HepG2 (cell line): ENCODE results near the gene SEMA4C. TPM values are rescaled to one million over a fixed set of nuclear protein-coding genes. Genes with fewer than 3 reads are reported as not detected.
A peak's percentile ranks its signal among the peaks of the same experiment; 100 is the strongest.

ENCODE experiments used
- AKAP8 ChIP-seq: sonication (generic); formaldehyde crosslinking; IDR thresholded peaks from 2 replicates; pipeline ENCODE4 v1.5.1; 2020; ENCODE audit warnings: mild to moderate bottlenecking, missing genetic modification reagents
- ATF7 ChIP-seq, 2 experiments: fragments of 450-650 bp in 1 of 2; sonication (generic) in 1 of 2; formaldehyde crosslinking in 1 of 2; IDR thresholded peaks; 2 replicates each; pipeline versions ENCODE4 v1.4.0 to v1.6.1; 2016 to 2020; ENCODE audit warnings: antibody characterized with exemption in 1 of 2, mild to moderate bottlenecking in 1 of 2, missing genetic modification reagents in 1 of 2
- KDM5B ChIP-seq: sonication (generic); formaldehyde crosslinking; IDR thresholded peaks from 2 replicates; pipeline ENCODE4 v1.4.0; 2020; ENCODE audit warnings: missing genetic modification reagents, mild to moderate bottlenecking, borderline replicate concordance
- SIN3A ChIP-seq: IDR thresholded peaks from 2 replicates; pipeline ENCODE4 v1.6.1; 2011; ENCODE audit warnings: low read depth, mild to moderate bottlenecking, control low read depth, low read length, borderline replicate concordance
- SMAD9 ChIP-seq: sonication (generic); formaldehyde crosslinking; IDR thresholded peaks from 2 replicates; pipeline ENCODE4 v1.5.1; 2020; ENCODE audit warnings: mild to moderate bottlenecking, missing genetic modification reagents
- ZFAT ChIP-seq: sonication (generic); formaldehyde crosslinking; conservative IDR thresholded peaks from 2 replicates; pipeline ENCODE4 v1.8.1; 2023; ENCODE audit warnings: missing genetic modification reagents, inconsistent platforms
- ZFP91 ChIP-seq: sonication (generic); formaldehyde crosslinking; IDR thresholded peaks from 2 replicates; pipeline ENCODE4 v1.9.0; 2022; ENCODE audit warnings: missing genetic modification reagents, mild to moderate bottlenecking, borderline replicate concordance
- ZHX1 ChIP-seq: sonication (generic); formaldehyde crosslinking; IDR thresholded peaks from 2 replicates; pipeline ENCODE4 v1.8.1; 2022; ENCODE audit warnings: low read depth, mild to moderate bottlenecking, missing genetic modification reagents
- ZNF264 ChIP-seq: sonication (generic); formaldehyde crosslinking; IDR thresholded peaks from 2 replicates; pipeline ENCODE4 v1.4.0; 2020; ENCODE audit warnings: missing genetic modification reagents
- ZNF33A ChIP-seq: sonication (generic); formaldehyde crosslinking; IDR thresholded peaks from 2 replicates; pipeline ENCODE4 v1.5.1; 2020; ENCODE audit warnings: missing genetic modification reagents, mild to moderate bottlenecking, moderate library complexity, borderline replicate concordance
- ZNF383 ChIP-seq: sonication (generic); formaldehyde crosslinking; IDR thresholded peaks from 2 replicates; pipeline ENCODE4 v1.4.0; 2020; ENCODE audit warnings: missing genetic modification reagents, mild to moderate bottlenecking, borderline replicate concordance
- ZNF414 ChIP-seq: sonication (generic); formaldehyde crosslinking; IDR thresholded peaks from 2 replicates; pipeline ENCODE4 v1.5.0; 2020; ENCODE audit warnings: missing genetic modification reagents
- ZNF562 ChIP-seq: sonication (generic); formaldehyde crosslinking; IDR thresholded peaks from 2 replicates; pipeline ENCODE4 v1.8.0; 2022; ENCODE audit warnings: missing genetic modification reagents, borderline replicate concordance
- ZNF577 ChIP-seq: sonication (generic); formaldehyde crosslinking; IDR thresholded peaks from 2 replicates; pipeline ENCODE4 v1.4.0; 2020; ENCODE audit warnings: mild to moderate bottlenecking, low read depth, missing genetic modification reagents, borderline replicate concordance
- ZNF605 ChIP-seq: sonication (generic); formaldehyde crosslinking; IDR thresholded peaks from 2 replicates; pipeline ENCODE4 v1.8.0; 2022; ENCODE audit warnings: mild to moderate bottlenecking, missing genetic modification reagents
- ZNF609 ChIP-seq: sonication (generic); formaldehyde crosslinking; IDR thresholded peaks from 2 replicates; pipeline ENCODE4 v1.4.0; 2020; ENCODE audit warnings: mild to moderate bottlenecking, missing genetic modification reagents, borderline replicate concordance
- ZNF678 ChIP-seq: sonication (generic); formaldehyde crosslinking; IDR thresholded peaks from 2 replicates; pipeline ENCODE4 v1.4.0; 2020; ENCODE audit warnings: mild to moderate bottlenecking, missing genetic modification reagents
- ZNF776 ChIP-seq: sonication (generic); formaldehyde crosslinking; IDR thresholded peaks from 2 replicates; pipeline ENCODE4 v1.4.0; 2020; ENCODE audit warnings: mild to moderate bottlenecking, missing genetic modification reagents
- polyA plus RNA-seq, 8 experiments: library from polyadenylated mRNA; depleted of rRNA in 3 of 8; stranded (reverse) in 7 of 8; unstranded in 1 of 8; fragments of >200 nt; fragmentation: Illumina TruSeq in 4 of 8; extraction: Trizol in 4 of 8; gene quantifications; 2 replicates each; pipeline versions ENCODE4 v1.2.1 to v1.2.3, GENCODE V29; 2011 to 2016; ENCODE audit warnings: low read depth in 4 of 8, missing spikeins in 1 of 8, mixed read lengths in 1 of 8; ENCODE audit not compliant: insufficient read depth in 1 of 8
- total RNA-seq, 5 experiments: library from RNA; depleted of rRNA; stranded (reverse); fragments of >200 nt; fragmentation: Illumina TruSeq; extraction: Trizol; gene quantifications; 2 replicates each; pipeline ENCODE4 v1.2.3, GENCODE V29; 2016; ENCODE audit warnings: low read depth in 1 of 5

Gene SEMA4C
- total and polyA plus RNA-seq, 2 of the 13 experiments (the other 11 are each of a cell fraction or from before 2014, with no cell fraction given): 25.9 to 46.6 TPM

GRCh38 chr2:96809951-96810782 is 59.7 kb downstream of the SEMA4C start (continued):
- no peak for TF ChIP-seq ZFAT (CRISPR knock-in tag)
- no peak for TF ChIP-seq ATF7 (IDR thresholded peaks at IDR 0.05)
- TF ChIP-seq ATF7 (CRISPR knock-in tag; IDR thresholded peaks at IDR 0.05): 0 out of 2 replicates have a peak, but pooled peaks have one; percentile 12
- TF ChIP-seq ZNF609 (CRISPR knock-in tag): no peak
- TF ChIP-seq KDM5B (CRISPR knock-in tag): peak; percentile 18; the same call in 1 of the 2 replicates
- TF ChIP-seq ZFP91 (CRISPR knock-in tag): peak; percentile 50; the same call in 1 of the 2 replicates
- no peak for TF ChIP-seq ZNF264 (CRISPR knock-in tag)
- no peak for TF ChIP-seq ZNF577
- no peak for TF ChIP-seq ZNF562 (CRISPR knock-in tag)
- peak; percentile 71; the same call in 1 of the 2 replicates for TF ChIP-seq ZNF605 (CRISPR knock-in tag)
- TF ChIP-seq ZNF33A (CRISPR knock-in tag): no peak
- no peak for TF ChIP-seq ZNF383 (CRISPR knock-in tag)
- no peak for TF ChIP-seq ZNF678 (CRISPR knock-in tag)
- no peak for TF ChIP-seq SIN3A
- TF ChIP-seq AKAP8: 0 out of 2 replicates have a peak, but pooled peaks have one; percentile 39
- no peak for TF ChIP-seq ZNF414 (CRISPR knock-in tag)
- no peak for TF ChIP-seq SMAD9 (CRISPR knock-in tag)
- no peak for TF ChIP-seq ZHX1
- TF ChIP-seq ZNF776 (CRISPR knock-in tag): no peak
